SK-N-SH treated with all-trans-retinoic acid at 6 μM for 48 hours (cell line): ENCODE results near the gene RTP3.

ENCODE experiments used
- ARNTL ChIP-seq: fragments of 450-650 bp; formaldehyde crosslinking; IDR thresholded peaks from 2 replicates; pipeline ENCODE4 v1.5.0; 2020; ENCODE audit warnings: low read depth, mild to moderate bottlenecking, moderate library complexity, borderline replicate concordance
- RARB ChIP-seq: fragments of 250-450 bp; sonication (Bioruptor Pico); IDR thresholded peaks from 2 replicates; pipeline ENCODE4 v1.8.0; 2021; ENCODE audit warnings: mild to moderate bottlenecking, moderate library complexity
- SNAI2 ChIP-seq: fragments of 250-450 bp; sonication (Bioruptor Pico); IDR thresholded peaks from 2 replicates; pipeline ENCODE4 v1.5.0; 2020; ENCODE audit warnings: mild to moderate bottlenecking, moderate library complexity
- ZC3H10 ChIP-seq: fragments of 250-450 bp; sonication (Bioruptor Pico); IDR thresholded peaks from 2 replicates; pipeline ENCODE4 v1.5.1; 2021; ENCODE audit warnings: mild to moderate bottlenecking, moderate library complexity
- ZFP3 ChIP-seq: fragments of 250-450 bp; sonication (Bioruptor Pico); IDR thresholded peaks from 2 replicates; pipeline ENCODE4 v1.5.0; 2020; ENCODE audit warnings: mild to moderate bottlenecking, moderate library complexity
- ZFP30 ChIP-seq: fragments of 450-650 bp; formaldehyde crosslinking; IDR thresholded peaks from 2 replicates; pipeline ENCODE4 v1.5.0; 2022; ENCODE audit warnings: mild to moderate bottlenecking, moderate library complexity
- TF ChIP-seq, protein P1 (sequence below): fragments of 250-450 bp; sonication (Bioruptor Pico); IDR thresholded peaks from 2 replicates; pipeline ENCODE4 v1.8.0; 2020; ENCODE audit warnings: mild to moderate bottlenecking, moderate library complexity, borderline replicate concordance

DNA sequence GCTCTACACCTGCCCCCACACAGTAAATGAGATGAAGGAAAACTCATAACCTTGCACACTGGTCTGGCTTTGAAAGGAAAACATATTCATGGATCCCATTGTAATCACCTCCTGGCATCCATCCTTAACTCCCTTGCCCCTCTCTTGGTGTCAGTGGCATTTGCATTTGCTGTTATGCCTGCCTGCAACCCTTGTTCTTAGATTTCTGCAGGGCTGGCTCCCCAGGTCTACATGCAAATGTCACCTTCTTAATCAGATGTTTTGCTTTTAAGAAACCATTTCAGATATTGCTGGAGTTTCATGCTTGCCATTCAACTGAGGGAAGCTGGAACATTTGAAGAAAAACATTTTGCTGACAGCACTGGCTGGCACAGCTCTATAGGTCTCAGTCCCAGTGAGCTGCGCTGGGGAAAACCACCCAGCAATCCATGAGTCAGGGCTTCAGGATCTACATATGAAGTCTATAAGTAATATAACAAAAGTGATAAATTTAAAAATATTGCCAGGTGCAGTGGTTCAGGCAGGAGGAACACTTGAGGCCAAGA, 49.2 kb downstream of the RTP3 start:
- TF ChIP-seq ZFP3 (CRISPR knock-in tag) (no peak), ARNTL (CRISPR knock-in tag) (no peak), RARB (CRISPR knock-in tag) (no peak), ZFP30 (CRISPR knock-in tag) (no peak), ZC3H10 (CRISPR knock-in tag) (no peak), SNAI2 (CRISPR knock-in tag) (no peak)
- TF ChIP-seq, protein P1, sequence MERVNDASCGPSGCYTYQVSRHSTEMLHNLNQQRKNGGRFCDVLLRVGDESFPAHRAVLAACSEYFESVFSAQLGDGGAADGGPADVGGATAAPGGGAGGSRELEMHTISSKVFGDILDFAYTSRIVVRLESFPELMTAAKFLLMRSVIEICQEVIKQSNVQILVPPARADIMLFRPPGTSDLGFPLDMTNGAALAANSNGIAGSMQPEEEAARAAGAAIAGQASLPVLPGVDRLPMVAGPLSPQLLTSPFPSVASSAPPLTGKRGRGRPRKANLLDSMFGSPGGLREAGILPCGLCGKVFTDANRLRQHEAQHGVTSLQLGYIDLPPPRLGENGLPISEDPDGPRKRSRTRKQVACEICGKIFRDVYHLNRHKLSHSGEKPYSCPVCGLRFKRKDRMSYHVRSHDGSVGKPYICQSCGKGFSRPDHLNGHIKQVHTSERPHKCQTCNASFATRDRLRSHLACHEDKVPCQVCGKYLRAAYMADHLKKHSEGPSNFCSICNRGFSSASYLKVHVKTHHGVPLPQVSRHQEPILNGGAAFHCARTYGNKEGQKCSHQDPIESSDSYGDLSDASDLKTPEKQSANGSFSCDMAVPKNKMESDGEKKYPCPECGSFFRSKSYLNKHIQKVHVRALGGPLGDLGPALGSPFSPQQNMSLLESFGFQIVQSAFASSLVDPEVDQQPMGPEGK (CRISPR knock-in tag) = no peak
